AG09309 (cell line): ENCODE results near the gene CST4.

Experiments used
- DNase-seq: peaks from one replicate; pipeline ENCODE4 v3.0.0-alpha.2; 2010; ENCODE audit warnings: low read depth
- H3K4me3 ChIP-seq: 2 replicates; pipeline ENCODE4 v1.5.1; 2011; ENCODE audit warnings: mild to moderate bottlenecking, low read depth, low read length, moderate library complexity; ENCODE audit not compliant: control insufficient read depth
- CTCF ChIP-seq: IDR thresholded peaks from 2 replicates; pipeline ENCODE4 v1.5.1; 2011; ENCODE audit warnings: mild to moderate bottlenecking, low read depth, low read length, inconsistent platforms; ENCODE audit not compliant: insufficient read depth, control insufficient read depth; ENCODE audit errors: missing control alignments

Gene CST4

GRCh38 chr20:23640671-23641667 lies 47.9 kb downstream of the CST4 start:
- TF ChIP-seq CTCF = no peak
- DNase-seq = no peak
- no peak overlapping the region for H3K4me3 ChIP-seq

DNA sequence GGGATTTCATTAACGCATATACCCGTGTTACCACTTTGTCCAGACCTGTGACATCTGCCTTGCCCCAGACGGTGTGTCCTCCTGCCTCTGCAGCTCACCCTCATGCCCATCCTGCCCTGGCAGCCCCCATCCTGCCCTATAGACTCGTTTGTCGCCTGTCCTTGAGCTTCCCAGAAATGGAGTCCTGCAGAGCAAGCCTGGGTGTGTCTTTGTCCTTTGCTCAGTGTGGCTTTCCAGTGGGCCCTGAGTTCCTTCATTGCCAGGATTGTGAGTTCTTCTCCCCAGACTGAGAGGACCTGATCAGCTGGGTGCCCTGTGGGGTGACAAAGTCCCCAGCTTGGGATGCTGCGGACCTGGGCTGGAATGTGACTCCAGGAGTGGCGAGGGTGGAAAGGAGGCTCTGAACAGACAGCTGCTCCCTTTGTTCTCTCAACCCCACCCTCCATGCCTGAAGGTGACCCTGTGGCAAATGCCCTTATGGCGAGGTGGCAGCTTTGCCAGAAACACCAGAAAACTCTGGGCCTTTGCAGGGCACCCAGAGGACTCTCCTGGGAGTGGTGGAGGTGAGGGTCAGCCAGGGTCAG lies 48.7 kb downstream of the CST4 start:
- H3K4me3 ChIP-seq = no peak overlapping the region
- no peak for DNase-seq
- TF ChIP-seq CTCF = no peak

DNA sequence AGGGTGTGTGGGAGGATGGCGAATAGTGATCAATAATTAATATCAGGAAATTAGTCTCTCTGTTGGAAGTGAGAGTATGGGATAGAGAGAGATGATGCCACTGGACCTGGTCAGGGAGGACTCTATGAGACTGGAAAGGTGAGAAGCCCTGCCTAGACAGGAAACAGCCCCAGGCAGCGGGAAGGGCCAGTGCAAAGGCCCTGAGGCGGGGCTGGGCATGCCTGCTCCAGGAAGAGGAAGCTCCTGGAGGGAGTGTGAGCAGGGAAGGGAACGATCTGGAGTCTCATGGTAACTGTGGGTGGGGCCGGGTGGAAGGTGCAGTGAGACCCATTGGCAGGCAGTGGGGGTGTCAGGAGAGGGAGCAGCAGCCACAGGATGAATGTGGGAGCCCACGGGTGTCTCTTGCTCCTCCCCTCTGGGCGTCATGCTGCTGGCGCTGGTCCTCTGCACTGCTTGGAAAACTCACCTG lies 49.3 kb downstream of the CST4 start:
- DNase-seq = no peak
- H3K4me3 ChIP-seq = no peak overlapping the region
- no peak for TF ChIP-seq CTCF

DNA sequence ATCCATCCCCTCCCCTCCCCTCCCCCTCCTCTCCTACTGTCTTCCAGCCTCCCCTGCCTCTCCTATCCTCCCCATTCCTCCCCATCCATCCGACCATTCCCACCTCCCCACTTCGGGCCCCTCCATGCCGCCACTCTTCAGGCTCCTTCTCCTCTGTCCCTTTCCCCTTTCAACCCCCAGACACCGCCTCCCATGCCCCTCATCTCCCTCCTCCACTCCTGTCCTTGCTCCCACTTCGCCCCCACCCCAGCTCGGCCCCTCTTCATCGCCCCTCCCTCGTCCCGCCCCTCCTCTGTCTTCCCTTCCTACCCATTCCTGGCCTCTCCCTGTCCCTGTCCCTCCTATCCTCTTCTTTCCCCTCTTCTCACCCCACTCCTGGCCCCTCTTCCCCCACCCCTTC lies 50.5 kb downstream of the CST4 start:
- TF ChIP-seq CTCF = no peak
- DNase-seq = no peak
- no peak overlapping the region for H3K4me3 ChIP-seq

DNA sequence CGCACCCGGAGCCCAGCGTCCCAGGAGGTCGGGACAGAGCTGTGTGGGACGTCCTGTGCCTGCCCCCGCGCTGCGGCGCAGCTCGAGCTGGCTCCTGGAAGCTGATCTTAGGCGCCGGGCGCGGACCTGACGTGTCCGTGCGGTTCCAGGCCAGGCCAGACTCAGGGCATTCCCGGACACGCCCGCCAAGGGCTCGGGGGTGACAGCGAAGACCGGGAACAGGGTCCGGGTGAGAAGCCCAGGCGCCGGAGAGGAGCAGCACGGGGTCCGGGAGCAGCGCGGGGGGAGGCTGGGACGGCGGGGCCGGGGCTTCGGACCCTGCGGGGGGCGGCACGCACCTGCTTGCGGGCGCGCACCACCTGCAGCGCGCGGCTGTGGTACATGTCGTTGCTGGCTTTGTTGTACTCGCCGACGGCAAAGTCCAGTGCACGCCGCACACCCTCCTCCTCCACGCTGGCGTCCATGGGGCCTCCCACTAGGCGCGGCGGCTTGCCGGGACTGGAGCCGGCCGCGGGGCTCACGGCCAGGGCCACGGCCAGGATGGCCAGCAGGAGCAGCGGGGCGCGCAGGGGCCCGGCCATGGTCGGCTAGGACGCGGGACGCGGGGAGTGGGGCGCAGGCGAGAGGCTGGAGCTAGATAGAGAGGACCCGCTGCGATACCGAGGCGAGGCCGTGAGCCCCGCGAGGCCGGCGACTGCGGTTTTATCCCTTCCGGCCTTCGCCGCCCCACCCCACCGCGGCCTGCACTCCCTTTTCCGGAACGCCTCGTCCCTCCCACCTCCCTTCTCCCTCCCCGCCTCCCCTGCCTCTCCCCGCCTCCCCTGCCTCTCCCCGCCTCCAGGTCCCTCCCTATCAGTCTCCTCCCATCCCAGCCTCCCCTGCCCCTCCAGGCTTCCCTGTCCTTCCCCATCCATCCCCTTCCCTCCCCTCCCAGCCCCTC lies 51.3 kb downstream of the CST4 start, which contains the start of gene CST3:
CST3 (minus strand) TSS at position 674 of the 940 bp plus-strand sequence; CDS start at position 581, 93 bp downstream.
- DNase-seq = peak; percentile 38
- peak within 1 kb of the TSS; percentile 49 for H3K4me3 ChIP-seq
- TF ChIP-seq CTCF = no peak

DNA sequence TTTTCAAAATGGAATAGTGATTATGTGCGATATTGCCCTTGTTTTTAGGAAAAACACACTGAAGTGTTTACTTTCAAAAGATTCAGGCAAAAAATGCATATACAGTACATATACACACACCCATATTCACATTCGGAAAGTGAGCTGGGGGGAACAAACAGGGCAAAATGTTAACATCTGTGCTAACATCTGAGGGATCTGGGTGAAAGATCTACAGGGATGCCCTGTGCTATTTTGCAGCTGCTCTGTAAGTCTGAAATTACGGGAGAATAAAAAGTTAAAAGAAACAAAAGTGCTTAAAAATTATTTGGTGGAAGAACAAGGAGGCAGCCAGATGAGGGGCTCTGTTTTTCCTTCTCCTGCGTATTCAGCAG lies 51.9 kb downstream of the CST4 start:
- H3K4me3 ChIP-seq = peak overlapping the region; percentile 49
- no peak for TF ChIP-seq CTCF
- DNase-seq = no peak
